Fibroblast of lung (primary cell): ENCODE data around the gene CCDC34. TPM values are rescaled to one million over a fixed set of nuclear protein-coding genes. Genes with fewer than 3 reads are reported as not detected.

Experiments
- DNase-seq, 2 donors: peaks; one replicate each; pipeline versions ENCODE4 v3.0.0 to v3.0.0-alpha.2; 2010; ENCODE audit warnings: low read depth in 2 of 2
- H2AFZ ChIP-seq: 2 replicates; pipeline ENCODE4 v1.5.1; 2012; ENCODE audit warnings: low read length, control low read depth, inconsistent platforms
- H3K27ac ChIP-seq: 2 replicates; pipeline ENCODE4 v1.5.1; 2011; ENCODE audit warnings: low read length, control low read depth; ENCODE audit not compliant: insufficient read depth
- H3K27me3 ChIP-seq: 2 replicates; pipeline ENCODE4 v1.5.1; 2011; ENCODE audit warnings: mild to moderate bottlenecking, low read length; ENCODE audit not compliant: control insufficient read depth, insufficient read depth
- H3K36me3 ChIP-seq: 2 replicates; pipeline ENCODE4 v1.5.1; 2011; ENCODE audit warnings: low read length; ENCODE audit not compliant: control insufficient read depth, insufficient read depth
- H3K4me1 ChIP-seq: 2 replicates; pipeline ENCODE4 v1.5.1; 2011; ENCODE audit warnings: low read length; ENCODE audit not compliant: control insufficient read depth, insufficient read depth; ENCODE audit errors: extremely low read depth
- H3K4me2 ChIP-seq: 2 replicates; pipeline ENCODE4 v1.5.1; 2011; ENCODE audit warnings: low read length, control low read depth; ENCODE audit not compliant: insufficient read depth; ENCODE audit errors: extremely low read depth
- H3K4me3 ChIP-seq, 4 experiments: fragments of 200-600 bp in 1 of 4; sonication (generic) in 1 of 4; replicated peaks in 1 of 4; 2 replicates each; pipeline ENCODE4 v1.5.1; 2011 to 2016; ENCODE audit warnings: low read length in 4 of 4, low read depth in 3 of 4, mild to moderate bottlenecking in 3 of 4, control low read depth in 2 of 4, inconsistent platforms in 1 of 4, mixed read lengths in 1 of 4; ENCODE audit not compliant: insufficient read depth in 1 of 4; ENCODE audit errors: control extremely low read depth in 1 of 4
- H3K79me2 ChIP-seq: 2 replicates; pipeline ENCODE4 v1.5.1; 2012; ENCODE audit warnings: mild to moderate bottlenecking, low read length, inconsistent platforms; ENCODE audit not compliant: control insufficient read depth, insufficient read depth
- H3K9ac ChIP-seq: 2 replicates; pipeline ENCODE4 v1.5.1; 2011; ENCODE audit warnings: mild to moderate bottlenecking, low read length, control low read depth; ENCODE audit not compliant: insufficient read depth
- H3K9me3 ChIP-seq: 2 replicates; pipeline ENCODE4 v1.5.1; 2012; ENCODE audit warnings: low read depth, low read length; ENCODE audit not compliant: control insufficient read depth, insufficient read depth
- H4K20me1 ChIP-seq: 2 replicates; pipeline ENCODE4 v1.5.1; 2011; ENCODE audit warnings: low read length; ENCODE audit not compliant: control insufficient read depth, insufficient read depth; ENCODE audit errors: extremely low read depth
- CTCF ChIP-seq, 2 donors: IDR thresholded peaks in 1 of 2; conservative IDR thresholded peaks in 1 of 2; 1 replicate in 1 of 2; 2 replicates in 1 of 2; pipeline ENCODE4 v1.5.1; 2011 to 2012; ENCODE audit warnings: low read length in 2 of 2, control low read depth in 1 of 2, inconsistent platforms in 1 of 2, low read depth in 1 of 2, mild to moderate bottlenecking in 1 of 2
- EZH2 ChIP-seq: IDR thresholded peaks from 2 replicates; pipeline ENCODE4 v1.5.1; 2012; ENCODE audit warnings: low read length, control low read depth, mild to moderate bottlenecking; ENCODE audit errors: missing control alignments
- polyA plus RNA-seq, 2 donors: library from polyadenylated mRNA; depleted of rRNA in 1 of 2; stranded (reverse) in 1 of 2; unstranded in 1 of 2; fragments of >200 nt; gene quantifications; 2 replicates each; pipeline ENCODE4 v1.2.1, GENCODE V29; 2011 to 2012; ENCODE audit warnings: missing spikeins in 1 of 2
- total RNA-seq: library from RNA; depleted of rRNA; stranded (reverse); fragments of >200 nt; gene quantifications from 2 replicates; pipeline ENCODE4 v1.2.1, GENCODE V29; 2014

Gene CCDC34
- total and polyA plus RNA-seq, 2 donors (not counting 1 experiment from before 2014, with no cell fraction given), result 3.8 to 4.6 TPM

- DNase-seq, result peak in 1 of 2 donors; percentile 24
- TF ChIP-seq EZH2, result no peak
- no peak for TF ChIP-seq CTCF (conservative IDR thresholded peaks at IDR 0.05 in 1 of 2, IDR thresholded peaks at IDR 0.05 in 1 of 2; ENCODE audit: low read depth in 1 of 2, low read length in 2 of 2)
- no peak overlapping the region for H3K4me2 ChIP-seq
These were observed 31.8 kb upstream of the CCDC34 start for GRCh38 chr11:27394781-27395228.

GRCh38 chr11:27392278-27393114 lies 29.5 kb upstream of the CCDC34 start:
- H3K4me2 ChIP-seq, result no peak overlapping the region

More at GRCh38 chr11:27394781-27395228, 31.8 kb upstream of the CCDC34 start:
- Histone ChIP-seq H2AFZ (no peak overlapping the region), H3K9ac (no peak overlapping the region), H3K27ac (no peak overlapping the region), H3K79me2 (no peaks in the 10 kb centered on the region), H3K4me1 (peaks cover 6% of the 10 kb centered on the region), H4K20me1 (no peaks in the 10 kb centered on the region), H3K9me3 (no peaks in the 10 kb centered on the region), H3K4me3 (no peak overlapping the region), H3K36me3 (no peaks in the 10 kb centered on the region), H3K27me3 (no peaks in the 10 kb centered on the region)

More at GRCh38 chr11:27392278-27393114, 29.5 kb upstream of the CCDC34 start:
- peak; percentile 81 to 95 for DNase-seq
- no peak for TF ChIP-seq CTCF (conservative IDR thresholded peaks at IDR 0.05 in 1 of 2, IDR thresholded peaks at IDR 0.05 in 1 of 2; ENCODE audit: low read depth in 1 of 2, low read length in 2 of 2)
- no peak for TF ChIP-seq EZH2
- H3K27ac ChIP-seq, result no peak overlapping the region
- no peaks in the 10 kb centered on the region for H4K20me1 ChIP-seq
- no peaks in the 10 kb centered on the region for H3K79me2 ChIP-seq
- no peaks in the 10 kb centered on the region for H3K9me3 ChIP-seq
- no peaks in the 10 kb centered on the region for H3K36me3 ChIP-seq
- no peak overlapping the region for H3K4me3 ChIP-seq
- H2AFZ ChIP-seq, result no peak overlapping the region
- H3K4me1 ChIP-seq, result peaks cover 6% of the 10 kb centered on the region
- no peak overlapping the region for H3K9ac ChIP-seq
- H3K27me3 ChIP-seq, result no peaks in the 10 kb centered on the region
